ENCODE data around the gene STK17B. TPM values are rescaled to one million over a fixed set of nuclear protein-coding genes. Genes with fewer than 3 reads are reported as not detected.

Gene STK17B
- total and polyA plus RNA-seq, 10 of the 15 experiments (the other 5 are each of a cell fraction or from before 2014, with no cell fraction given), result 21.2 to 108 (median 53.7) TPM

- TF ChIP-seq PRDM15 (CRISPR knock-in tag; IDR thresholded peaks at IDR 0.05), result no peak
- no peak for TF ChIP-seq CREM (IDR thresholded peaks at IDR 0.05; ENCODE audit: low read depth)
- TF ChIP-seq POLR2A (IDR thresholded peaks at IDR 0.05; ENCODE audit: low read depth, low read length), result no peak
- no peak for TF ChIP-seq BCL3 (IDR thresholded peaks at IDR 0.05; ENCODE audit: borderline replicate concordance, insufficient read depth, low read depth, low read length, poor library complexity, severe bottlenecking)
- no peak for TF ChIP-seq ZBTB11 (CRISPR knock-in tag; IDR thresholded peaks at IDR 0.05)
- no peak for TF ChIP-seq CHD1 (IDR thresholded peaks at IDR 0.05; ENCODE audit: low read depth, low read length)
- no peak for TF ChIP-seq MYC (IDR thresholded peaks at IDR 0.05; ENCODE audit: insufficient read depth, insufficient read length, insufficient replicate concordance, low read length, severe bottlenecking)
- TF ChIP-seq PKNOX1 (IDR thresholded peaks at IDR 0.05), result no peak
Observed at GRCh38 chr2:196218106-196218505, 46.7 kb upstream of the STK17B start (continued).

All from GM12878 (cell line).